Chondrocyte (in vitro differentiated cells): ENCODE measurements around the gene TBC1D9. TPM values are rescaled to one million over a fixed set of nuclear protein-coding genes. Genes with fewer than 3 reads are reported as not detected.

Experiments used
- DNase-seq: peaks from one replicate; pipeline ENCODE4 v3.0.0; 2021; ENCODE audit warnings: mixed read lengths, low spot score
- H3K27ac Mint-ChIP-seq: one replicate; pipeline ENCODE4 v1.8.0; 2021; ENCODE audit warnings: mild to moderate bottlenecking, moderate library complexity, mixed read lengths; ENCODE audit not compliant: unreplicated experiment
- H3K27me3 Mint-ChIP-seq: 2 replicates; pipeline ENCODE4 v1.8.0; 2021; ENCODE audit warnings: low read depth, mixed read lengths
- H3K36me3 Mint-ChIP-seq: 2 replicates; pipeline ENCODE4 v1.8.0; 2021; ENCODE audit warnings: low read depth, mixed read lengths
- H3K4me1 Mint-ChIP-seq: 2 replicates; pipeline ENCODE4 v1.8.0; 2021; ENCODE audit warnings: low read depth, mild to moderate bottlenecking, mixed read lengths
- H3K4me3 Mint-ChIP-seq: one replicate; pipeline ENCODE4 v1.8.0; 2021; ENCODE audit warnings: mild to moderate bottlenecking, moderate library complexity, mixed read lengths; ENCODE audit not compliant: unreplicated experiment
- H3K9me3 Mint-ChIP-seq: 2 replicates; pipeline ENCODE4 v1.8.0; 2021; ENCODE audit warnings: low read depth, mixed read lengths
- total RNA-seq: library from RNA; stranded (reverse); gene quantifications from 3 replicates; pipeline ENCODE4 v1.2.1, GENCODE V29; 2021
- TF ChIP-seq, protein P1 (sequence below): fragments of 200-600 bp; sonication (generic); IDR thresholded peaks from 2 replicates; pipeline ENCODE4 v1.5.0; 2021; ENCODE audit warnings: antibody characterized with exemption, mild to moderate bottlenecking, moderate library complexity

TBC1D9 gene
- total RNA-seq, 1 donor from 2014 or later = 40.5 TPM

DNA sequence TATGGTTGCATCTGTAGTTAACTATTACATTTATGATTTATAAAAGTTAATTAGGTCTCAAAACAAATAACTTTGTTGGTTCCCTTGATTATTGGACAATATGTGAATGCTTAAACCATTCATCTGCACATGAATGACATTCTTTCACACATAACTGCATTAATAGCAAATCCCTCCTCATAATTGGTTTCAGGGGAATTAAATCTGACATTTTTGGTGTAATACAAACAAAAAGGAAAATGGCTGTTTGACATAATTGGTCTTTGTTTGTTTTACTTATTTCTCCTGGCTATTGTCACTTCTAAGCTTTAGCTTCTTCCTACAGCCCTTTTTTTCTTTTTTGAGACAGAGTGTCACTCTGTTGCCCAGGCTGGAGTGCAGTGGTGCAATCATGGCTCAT is 71.9 kb downstream of the TBC1D9 start:
- Mint-ChIP-seq H3K27me3 (no peaks in the 10 kb centered on the region), H3K27ac (no peak overlapping the region), H3K36me3 (peaks cover 9% of the 10 kb centered on the region), H3K9me3 (no peaks in the 10 kb centered on the region), H3K4me1 (peaks cover 28% of the 10 kb centered on the region), H3K4me3 (no peak overlapping the region)
- no peak for DNase-seq
- TF ChIP-seq, protein P1, sequence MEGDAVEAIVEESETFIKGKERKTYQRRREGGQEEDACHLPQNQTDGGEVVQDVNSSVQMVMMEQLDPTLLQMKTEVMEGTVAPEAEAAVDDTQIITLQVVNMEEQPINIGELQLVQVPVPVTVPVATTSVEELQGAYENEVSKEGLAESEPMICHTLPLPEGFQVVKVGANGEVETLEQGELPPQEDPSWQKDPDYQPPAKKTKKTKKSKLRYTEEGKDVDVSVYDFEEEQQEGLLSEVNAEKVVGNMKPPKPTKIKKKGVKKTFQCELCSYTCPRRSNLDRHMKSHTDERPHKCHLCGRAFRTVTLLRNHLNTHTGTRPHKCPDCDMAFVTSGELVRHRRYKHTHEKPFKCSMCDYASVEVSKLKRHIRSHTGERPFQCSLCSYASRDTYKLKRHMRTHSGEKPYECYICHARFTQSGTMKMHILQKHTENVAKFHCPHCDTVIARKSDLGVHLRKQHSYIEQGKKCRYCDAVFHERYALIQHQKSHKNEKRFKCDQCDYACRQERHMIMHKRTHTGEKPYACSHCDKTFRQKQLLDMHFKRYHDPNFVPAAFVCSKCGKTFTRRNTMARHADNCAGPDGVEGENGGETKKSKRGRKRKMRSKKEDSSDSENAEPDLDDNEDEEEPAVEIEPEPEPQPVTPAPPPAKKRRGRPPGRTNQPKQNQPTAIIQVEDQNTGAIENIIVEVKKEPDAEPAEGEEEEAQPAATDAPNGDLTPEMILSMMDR = no peak

- Mint-ChIP-seq H3K4me1 (peaks cover 12% of the 10 kb centered on the region), H3K4me3 (no peak overlapping the region), H3K27me3 (no peaks in the 10 kb centered on the region), H3K36me3 (peaks cover 29% of the 10 kb centered on the region), H3K27ac (peak overlapping the region; percentile 10), H3K9me3 (no peaks in the 10 kb centered on the region)
- TF ChIP-seq, protein P1 = no peak
- no peak for DNase-seq
Observed at GRCh38 chr4:140681201-140681600, 75.0 kb downstream of the TBC1D9 start.

- no peak overlapping the region for H3K27ac Mint-ChIP-seq
- H3K9me3 Mint-ChIP-seq = no peaks in the 10 kb centered on the region
- TF ChIP-seq, protein P1 = no peak
- peaks cover 31% of the 10 kb centered on the region for H3K36me3 Mint-ChIP-seq
- H3K27me3 Mint-ChIP-seq = no peaks in the 10 kb centered on the region
- H3K4me1 Mint-ChIP-seq = peaks cover 12% of the 10 kb centered on the region
- no peak for DNase-seq
- H3K4me3 Mint-ChIP-seq = no peak overlapping the region
Observed at GRCh38 chr4:140680686-140681085, 75.5 kb downstream of the TBC1D9 start.

GRCh38 chr4:140679576-140679975 is 76.6 kb downstream of the TBC1D9 start:
- DNase-seq = no peak
- H3K27ac Mint-ChIP-seq = no peak overlapping the region
- TF ChIP-seq, protein P1 = no peak
- peaks cover 12% of the 10 kb centered on the region for H3K4me1 Mint-ChIP-seq
- H3K4me3 Mint-ChIP-seq = no peak overlapping the region
- peaks cover 28% of the 10 kb centered on the region for H3K36me3 Mint-ChIP-seq
- no peaks in the 10 kb centered on the region for H3K9me3 Mint-ChIP-seq
- H3K27me3 Mint-ChIP-seq = no peaks in the 10 kb centered on the region

DNA sequence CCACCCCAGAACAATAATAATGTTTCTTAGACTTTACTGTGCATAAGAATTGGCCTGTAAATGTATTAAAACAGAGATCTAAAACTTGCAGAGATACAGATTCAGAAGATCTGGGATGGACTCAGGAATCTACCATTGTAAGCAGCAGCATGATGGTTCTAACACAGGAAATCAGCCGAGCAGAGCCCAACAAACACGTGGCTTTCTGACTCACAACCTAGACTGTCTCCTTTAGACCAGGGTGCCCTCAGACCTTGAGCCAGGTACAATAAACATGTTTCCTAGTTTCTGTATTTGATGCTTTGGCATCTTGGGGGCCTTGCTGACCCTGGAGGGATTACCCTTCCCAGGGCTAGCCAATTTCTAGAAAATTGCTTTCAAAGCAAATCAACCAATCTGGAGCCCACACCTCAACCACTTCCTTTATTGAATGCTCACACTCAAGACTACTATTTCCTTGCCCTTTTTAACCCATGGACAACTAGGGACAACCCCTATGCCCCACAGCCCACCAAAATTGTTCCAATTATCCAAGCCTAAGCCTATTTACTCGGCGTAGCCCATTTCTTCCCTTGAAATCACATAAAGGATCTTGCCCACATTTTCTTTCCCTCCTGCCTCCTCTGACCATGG is 80.5 kb downstream of the TBC1D9 start:
- peaks cover 10% of the 10 kb centered on the region for H3K4me1 Mint-ChIP-seq
- no peak for DNase-seq
- no peaks in the 10 kb centered on the region for H3K9me3 Mint-ChIP-seq
- no peaks in the 10 kb centered on the region for H3K27me3 Mint-ChIP-seq
- TF ChIP-seq, protein P1 = no peak
- H3K36me3 Mint-ChIP-seq = peaks cover 26% of the 10 kb centered on the region
- no peak overlapping the region for H3K27ac Mint-ChIP-seq
- no peak overlapping the region for H3K4me3 Mint-ChIP-seq
